NK-92 treated with Interleukin-12 subunit alpha and Interleukin-12 subunit beta, amount 100 ng/mL, for 24 hours (cell line): ENCODE measurements around the gene PRDM12.

Source experiments
- DNase-seq: peaks from one replicate; lab custom pipeline; 2025; lab: John Stamatoyannopoulos, UW

PRDM12 gene

GRCh38 chr9:130720762-130721161 is 56.4 kb downstream of the PRDM12 start:
- no peak for DNase-seq

- no peak for DNase-seq
These were observed 64.3 kb downstream of the PRDM12 start for GRCh38 chr9:130728721-130729120.

- DNase-seq: no peak
These were observed 64.8 kb downstream of the PRDM12 start for GRCh38 chr9:130729145-130729544.

- no peak for DNase-seq
These were observed 67.0 kb downstream of the PRDM12 start for GRCh38 chr9:130731355-130731754.

- no peak for DNase-seq
These were observed 67.7 kb downstream of the PRDM12 start for GRCh38 chr9:130732136-130732535.
